Left lung (tissue), 10 donors: Measurements from ENCODE around the gene CAB39L. TPM values are rescaled to one million over a fixed set of nuclear protein-coding genes. Genes with fewer than 3 reads are reported as not detected.

ENCODE experiments used
- ATAC-seq: fragments of 200-7000 bp; cut with Tn5 transposase; one replicate; pipeline ENCODE4 v1.9.1; 2020; ENCODE audit warnings: moderate library complexity
- DNase-seq, 4 donors: peaks; one replicate each; pipeline ENCODE4 v3.0.0-alpha.2; 2013 to 2020
- H3K27ac ChIP-seq, 2 donors: fragments of 200-600 bp; sonication (generic) in 1 of 2; one replicate each; pipeline versions ENCODE4 v1.5.0 to v1.8.0; 2020 to 2021
- H3K27me3 ChIP-seq, 2 donors: fragments of 200-600 bp; sonication (generic) in 1 of 2; one replicate each; pipeline versions ENCODE4 v1.5.0 to v1.8.0; 2020 to 2021
- H3K36me3 ChIP-seq, 2 donors: fragments of 200-600 bp; sonication (generic) in 1 of 2; one replicate each; pipeline versions ENCODE4 v1.5.0 to v1.8.0; 2020 to 2021
- H3K4me1 ChIP-seq, 2 donors: fragments of 200-600 bp; one replicate each; pipeline ENCODE4 v1.8.0; 2021
- H3K4me3 ChIP-seq, 2 donors: fragments of 200-600 bp; sonication (generic) in 1 of 2; one replicate each; pipeline versions ENCODE4 v1.5.0 to v1.8.0; 2020 to 2021; ENCODE audit warnings: mild to moderate bottlenecking in 1 of 2
- H3K9me3 ChIP-seq, 2 donors: fragments of 200-600 bp; sonication (generic) in 1 of 2; one replicate each; pipeline versions ENCODE4 v1.5.0 to v1.8.0; 2020 to 2021
- intact Hi-C, 2 donors: fragments of 100-400 bp; cut with DNase I; formaldehyde crosslinking; loops; one replicate each; pipeline versions ENCODE4 v1.11.2 to v1.14.2; 2022
- polyA plus RNA-seq, 6 donors: library from polyadenylated mRNA; unstranded; fragments of 120-200 nt; gene quantifications; one replicate each; pipeline ENCODE4 v1.2.1, GENCODE V29; 2013; ENCODE audit not compliant: insufficient read length in 6 of 6
- total RNA-seq, 2 donors: library from RNA; stranded (reverse); fragmentation: NEBNext Ultra II Directional; extraction: Animal tissue kit (Norgen Biotek cat#: 25700); gene quantifications; one replicate each; pipeline ENCODE4 v1.2.1, GENCODE V29; 2021
- TF ChIP-seq, protein P1 (sequence below), 2 donors: fragments of 200-600 bp; sonication (generic) in 1 of 2; IDR thresholded peaks; one replicate each; pipeline versions ENCODE4 v1.5.0 to v1.8.0; 2021; ENCODE audit warnings: antibody characterized with exemption in 2 of 2
- donor health status: DM: no; HTN: yes; CAD: no.
- donor health status: DM: no; HTN: no; CAD: no.

CAB39L gene
- total and polyA plus RNA-seq, 8 donors = 8.6 to 12.8 (median 10.1) TPM

GRCh38 chr13:49351871-49352270 is 92.0 kb downstream of the CAB39L start:
- DNase-seq = no peak
- Histone ChIP-seq H3K27ac (no peak overlapping the region), H3K27me3 (no peaks in the 10 kb centered on the region), H3K36me3 (no peaks in the 10 kb centered on the region), H3K9me3 (no peaks in the 10 kb centered on the region), H3K4me1 (no peaks in the 10 kb centered on the region), H3K4me3 (no peak overlapping the region)
- intact Hi-C loops = no loop called here
- TF ChIP-seq, protein P1, sequence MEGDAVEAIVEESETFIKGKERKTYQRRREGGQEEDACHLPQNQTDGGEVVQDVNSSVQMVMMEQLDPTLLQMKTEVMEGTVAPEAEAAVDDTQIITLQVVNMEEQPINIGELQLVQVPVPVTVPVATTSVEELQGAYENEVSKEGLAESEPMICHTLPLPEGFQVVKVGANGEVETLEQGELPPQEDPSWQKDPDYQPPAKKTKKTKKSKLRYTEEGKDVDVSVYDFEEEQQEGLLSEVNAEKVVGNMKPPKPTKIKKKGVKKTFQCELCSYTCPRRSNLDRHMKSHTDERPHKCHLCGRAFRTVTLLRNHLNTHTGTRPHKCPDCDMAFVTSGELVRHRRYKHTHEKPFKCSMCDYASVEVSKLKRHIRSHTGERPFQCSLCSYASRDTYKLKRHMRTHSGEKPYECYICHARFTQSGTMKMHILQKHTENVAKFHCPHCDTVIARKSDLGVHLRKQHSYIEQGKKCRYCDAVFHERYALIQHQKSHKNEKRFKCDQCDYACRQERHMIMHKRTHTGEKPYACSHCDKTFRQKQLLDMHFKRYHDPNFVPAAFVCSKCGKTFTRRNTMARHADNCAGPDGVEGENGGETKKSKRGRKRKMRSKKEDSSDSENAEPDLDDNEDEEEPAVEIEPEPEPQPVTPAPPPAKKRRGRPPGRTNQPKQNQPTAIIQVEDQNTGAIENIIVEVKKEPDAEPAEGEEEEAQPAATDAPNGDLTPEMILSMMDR (IDR thresholded peaks at IDR 0.05) = no peak
- no peak for ATAC-seq

GRCh38 chr13:49348751-49349150 is 95.1 kb downstream of the CAB39L start:
- Histone ChIP-seq H3K36me3 (no peaks in the 10 kb centered on the region), H3K27ac (no peak overlapping the region), H3K4me1 (no peaks in the 10 kb centered on the region), H3K27me3 (no peaks in the 10 kb centered on the region), H3K9me3 (no peaks in the 10 kb centered on the region), H3K4me3 (no peak overlapping the region)
- intact Hi-C loops = no loop called here
- no peak for DNase-seq
- no peak for ATAC-seq
- TF ChIP-seq, protein P1 (IDR thresholded peaks at IDR 0.05) = no peak

DNA sequence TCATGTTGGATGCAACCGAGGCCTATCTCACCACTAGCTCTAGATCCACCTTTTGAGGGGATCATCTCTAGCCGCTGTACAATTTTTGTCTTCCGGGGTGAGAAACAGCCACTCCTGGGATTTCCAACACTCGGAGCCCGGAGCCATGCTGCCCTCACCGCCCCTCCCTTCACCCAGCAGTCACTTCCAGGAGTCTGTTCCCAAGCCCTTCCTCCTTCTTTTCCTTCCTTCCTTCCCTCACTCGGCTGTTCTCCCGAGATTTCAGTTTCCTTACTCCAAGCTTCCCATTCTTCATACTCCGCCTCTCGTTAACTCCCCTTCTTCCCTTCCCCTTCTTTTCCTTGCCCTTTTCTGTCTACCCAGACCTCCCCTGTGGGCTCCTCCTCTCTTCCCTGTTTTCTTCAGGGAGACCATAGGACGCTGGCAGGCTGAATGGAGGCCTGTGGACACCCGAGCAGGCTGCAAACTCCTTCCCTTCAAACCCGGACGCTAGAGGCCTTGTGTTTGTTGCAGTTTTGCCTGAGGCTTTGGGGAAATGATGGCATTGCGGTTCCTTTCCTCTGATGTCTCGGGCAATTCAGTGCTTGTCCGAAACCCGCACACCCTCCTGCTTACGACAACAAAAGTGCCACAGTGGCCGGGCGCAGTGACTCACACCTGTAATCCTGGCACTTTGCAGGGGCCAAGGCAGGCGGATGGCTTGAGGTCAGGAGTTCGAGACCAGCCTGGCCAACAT is 96.0 kb downstream of the CAB39L start:
- TF ChIP-seq, protein P1 (IDR thresholded peaks at IDR 0.05) = no peak
- Histone ChIP-seq H3K27ac (no peak overlapping the region), H3K4me3 (no peak overlapping the region)

GRCh38 chr13:49346460-49346859 is 97.4 kb downstream of the CAB39L start:
- Histone ChIP-seq H3K27me3 (no peaks in the 10 kb centered on the region), H3K4me3 (no peak overlapping the region), H3K27ac (no peak overlapping the region), H3K9me3 (no peaks in the 10 kb centered on the region), H3K4me1 (no peaks in the 10 kb centered on the region), H3K36me3 (no peaks in the 10 kb centered on the region)
- DNase-seq (no peak), ATAC-seq (no peak)
- intact Hi-C loops = no loop called here
- TF ChIP-seq, protein P1 (IDR thresholded peaks at IDR 0.05) = no peak

More for the DNA sequence above, 96.0 kb downstream of the CAB39L start:
- Histone ChIP-seq H3K9me3 (no peaks in the 10 kb centered on the region), H3K4me1 (no peaks in the 10 kb centered on the region), H3K36me3 (no peaks in the 10 kb centered on the region), H3K27me3 (no peaks in the 10 kb centered on the region)
- DNase-seq = no peak
- intact Hi-C loops = no loop called here
- ATAC-seq = no peak

- DNase-seq = no peak
- Histone ChIP-seq H3K27ac (no peak overlapping the region), H3K36me3 (no peaks in the 10 kb centered on the region), H3K4me1 (no peaks in the 10 kb centered on the region), H3K27me3 (no peaks in the 10 kb centered on the region), H3K4me3 (no peak overlapping the region), H3K9me3 (no peaks in the 10 kb centered on the region)
- TF ChIP-seq, protein P1 (IDR thresholded peaks at IDR 0.05) = no peak
- ATAC-seq = no peak
- intact Hi-C loops = no loop called here
These were observed 100.1 kb downstream of the CAB39L start for GRCh38 chr13:49343731-49344130.
